HG03095 (cell line): Measurements from ENCODE around the gene SUPT3H.

Experiments used
- ATAC-seq: cut with Tn5 transposase; IDR thresholded peaks from one replicate; pipeline ENCODE4 v1.9.1; 2021; ENCODE audit warnings: moderate library complexity; ENCODE audit not compliant: unreplicated experiment

SUPT3H gene

GRCh38 chr6:45265246-45265645, 112.5 kb downstream of the SUPT3H start:
- no peak for ATAC-seq

DNA sequence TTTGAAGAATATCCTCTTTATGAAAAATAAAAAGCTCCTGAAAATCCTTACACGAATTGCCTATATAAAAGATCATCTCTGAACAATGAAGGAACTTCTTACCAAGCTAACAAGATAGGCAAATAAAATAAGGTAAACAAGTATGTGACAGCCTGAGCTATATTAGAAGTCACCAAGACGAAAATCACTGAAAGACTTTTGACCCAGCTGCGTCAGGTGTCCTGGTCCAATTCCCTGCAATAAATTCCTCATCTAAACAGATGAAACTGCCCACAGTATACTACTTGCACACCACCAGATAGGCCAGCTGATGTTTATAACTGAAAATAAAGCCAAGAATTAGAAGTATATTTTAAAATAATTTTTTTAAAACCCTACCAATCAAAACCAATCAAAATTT, 117.0 kb downstream of the SUPT3H start:
- no peak for ATAC-seq

GRCh38 chr6:45256697-45257695, 120.7 kb downstream of the SUPT3H start:
- no peak for ATAC-seq

GRCh38 chr6:45255434-45255833, 122.3 kb downstream of the SUPT3H start:
- no peak for ATAC-seq

DNA sequence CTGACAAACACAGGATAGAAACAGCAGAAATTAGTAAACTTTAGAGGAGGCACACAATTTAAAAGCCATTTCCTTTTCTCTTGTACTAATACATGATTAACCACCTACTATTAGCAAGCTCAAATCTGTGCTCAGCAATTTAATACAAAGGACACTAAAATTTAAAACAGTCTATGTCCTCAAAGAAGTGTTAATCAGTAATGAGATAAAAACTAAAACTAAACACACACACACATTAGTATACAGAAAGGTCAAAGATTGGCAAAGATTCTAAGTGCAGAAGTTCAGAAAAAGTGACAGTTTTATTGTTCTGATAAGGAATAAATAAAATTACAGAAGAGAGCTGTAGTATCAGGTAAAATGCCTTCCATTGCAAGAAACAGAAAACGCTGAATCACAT, 123.5 kb downstream of the SUPT3H start:
- no peak for ATAC-seq

GRCh38 chr6:45253453-45253852, 124.3 kb downstream of the SUPT3H start:
- no peak for ATAC-seq

- no peak for ATAC-seq
These were observed 146.1 kb downstream of the SUPT3H start for GRCh38 chr6:45231660-45232059.

GRCh38 chr6:45229416-45229815, 148.3 kb downstream of the SUPT3H start:
- no peak for ATAC-seq

DNA sequence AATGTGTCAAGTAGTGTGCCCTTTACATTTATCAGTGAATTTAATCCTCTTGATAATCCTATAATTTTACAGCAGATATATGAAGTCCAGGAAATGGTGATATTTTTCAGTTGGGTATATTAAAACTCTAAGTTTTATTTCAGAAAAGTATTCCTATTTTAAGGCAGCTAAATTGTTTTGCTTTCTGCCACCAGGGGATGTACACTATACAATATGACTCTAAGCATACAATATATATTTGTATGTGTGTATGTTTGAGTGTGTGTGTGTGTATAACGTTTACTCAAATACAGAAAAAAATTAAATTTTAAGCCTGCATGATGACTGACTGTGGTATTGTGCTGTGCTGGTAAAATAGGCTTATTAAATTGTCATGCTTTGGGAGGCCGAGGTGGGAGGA, 151.7 kb downstream of the SUPT3H start:
- ATAC-seq = no peak

GRCh38 chr6:45222380-45222779, 155.4 kb downstream of the SUPT3H start:
- no peak for ATAC-seq

GRCh38 chr6:45215759-45216158, 162.0 kb downstream of the SUPT3H start:
- ATAC-seq = no peak

DNA sequence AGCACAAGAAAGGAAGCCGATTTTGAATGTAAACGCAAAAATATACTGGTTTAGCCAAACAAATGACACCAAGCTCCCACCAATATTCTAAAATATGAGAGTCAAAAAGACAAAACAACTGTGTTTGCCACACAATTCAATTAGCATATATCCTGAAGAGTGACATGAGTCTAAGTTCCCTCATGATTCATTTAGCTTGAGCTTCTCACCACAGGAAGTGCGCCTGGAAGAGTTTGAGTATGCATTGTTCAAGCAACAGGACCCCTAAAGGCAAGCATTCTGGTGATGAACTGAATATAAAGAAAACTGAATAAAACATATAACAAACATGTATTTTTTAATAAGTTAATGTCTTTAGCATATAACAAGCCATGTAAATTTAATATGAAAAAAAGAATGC, 164.8 kb downstream of the SUPT3H start:
- ATAC-seq = no peak

DNA sequence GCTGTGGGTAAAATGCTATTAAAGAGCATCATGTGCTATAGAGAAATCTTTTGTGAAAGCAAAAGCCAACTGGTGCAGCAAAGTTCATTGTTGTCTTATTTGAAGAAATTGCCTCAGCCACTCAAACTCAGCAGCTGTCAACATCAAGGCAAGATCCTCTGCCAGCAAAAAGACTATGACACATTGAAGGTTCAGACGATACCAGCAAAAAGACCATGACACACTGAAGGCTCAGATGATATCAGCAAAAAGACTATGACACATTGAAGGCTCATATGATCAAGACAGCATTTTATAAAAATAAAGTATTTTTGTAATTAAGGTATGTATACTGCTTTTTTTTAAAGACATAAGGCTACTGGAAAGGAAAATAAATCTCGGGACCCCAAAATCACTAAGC, 168.0 kb downstream of the SUPT3H start:
- no peak for ATAC-seq

DNA sequence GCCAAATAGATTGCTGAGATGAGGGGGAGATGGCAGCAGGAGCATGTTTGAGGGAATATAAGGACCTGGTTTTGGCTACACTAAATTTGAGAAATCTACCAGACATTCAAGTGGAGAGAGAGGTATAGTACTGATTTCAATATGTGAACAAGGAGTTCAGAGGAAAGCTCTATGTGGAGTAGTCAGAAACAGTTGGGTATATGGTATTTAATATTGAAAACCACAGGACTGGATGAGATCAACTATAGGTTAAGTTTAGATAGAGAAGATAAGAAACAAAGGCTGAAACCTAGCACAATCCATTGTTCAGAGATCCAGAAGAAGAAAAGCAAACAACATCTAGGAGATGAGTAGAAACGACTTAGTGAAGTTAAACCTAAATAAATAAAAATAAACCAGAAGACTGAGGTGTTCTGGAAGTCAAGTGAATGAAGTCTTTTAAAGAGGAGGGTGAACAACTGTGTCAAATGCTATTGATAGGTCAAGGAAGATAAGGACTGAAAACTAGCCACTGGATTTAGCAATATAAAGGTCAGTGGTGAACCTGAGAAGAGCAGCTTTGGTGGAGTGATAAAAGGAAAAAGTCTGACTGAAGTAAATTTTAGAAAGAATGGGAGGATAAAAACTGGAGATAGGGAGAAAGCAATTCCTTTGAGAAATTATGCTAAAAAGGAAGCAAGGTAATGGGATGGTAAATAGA, 170.8 kb downstream of the SUPT3H start:
- no peak for ATAC-seq

DNA sequence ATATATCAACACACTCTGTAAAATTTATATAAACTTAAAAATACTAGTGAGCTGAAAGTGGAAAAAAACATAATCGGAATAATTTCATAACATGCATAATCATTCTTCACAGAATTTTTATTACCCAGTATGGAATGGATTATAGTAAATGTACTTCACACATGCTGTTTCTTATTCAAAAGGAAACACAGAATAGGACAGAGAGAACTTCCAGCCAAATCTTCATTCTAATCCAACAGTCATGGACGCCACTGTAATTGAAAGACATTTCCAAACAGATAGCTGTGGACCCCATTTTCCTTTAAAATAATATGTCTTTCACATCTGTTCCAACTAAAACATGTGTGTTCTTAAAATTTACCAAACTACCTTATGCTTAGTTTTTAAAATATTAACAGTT, 176.2 kb downstream of the SUPT3H start:
- no peak for ATAC-seq

DNA sequence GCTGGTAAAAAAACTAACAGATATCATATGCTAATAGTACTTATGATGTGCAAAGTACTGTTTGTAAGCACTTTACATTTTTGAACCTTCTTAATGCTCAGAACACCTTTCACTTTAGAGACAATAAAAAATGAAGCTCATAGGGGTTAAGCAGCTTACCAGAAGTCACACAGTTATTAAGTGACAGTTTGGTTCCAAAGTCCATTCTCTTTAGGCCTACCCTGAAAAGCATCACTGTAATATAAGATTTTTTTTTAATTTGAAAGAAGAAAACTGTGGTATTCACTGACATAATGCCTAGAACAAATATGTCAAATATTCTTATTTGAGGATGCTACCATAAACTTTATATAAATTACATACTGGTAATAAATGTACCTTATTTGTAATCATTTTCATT, 177.2 kb downstream of the SUPT3H start:
- no peak for ATAC-seq

DNA sequence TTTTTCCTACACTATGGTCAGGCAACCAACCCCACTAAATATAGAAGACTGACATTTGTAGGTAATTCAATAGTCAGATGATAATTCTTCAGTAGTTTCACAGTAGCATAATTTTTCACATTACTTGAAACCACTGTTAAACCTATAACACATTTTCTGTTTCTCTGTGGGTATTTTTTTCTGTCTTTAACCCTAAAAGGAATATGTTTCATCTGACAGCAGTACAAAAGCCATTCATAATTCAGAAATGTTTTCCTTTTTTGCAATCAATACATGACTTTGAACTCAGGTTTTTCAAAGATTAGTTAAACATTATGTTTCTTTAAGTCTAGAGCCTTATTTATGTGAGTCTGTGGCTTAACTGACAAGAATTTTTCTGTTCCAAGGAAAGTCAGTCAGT, 178.2 kb downstream of the SUPT3H start:
- ATAC-seq = no peak

- ATAC-seq = no peak
These were observed 181.6 kb downstream of the SUPT3H start for GRCh38 chr6:45196121-45196520.

GRCh38 chr6:45195137-45195536, 182.6 kb downstream of the SUPT3H start:
- ATAC-seq = no peak

GRCh38 chr6:45192556-45192955, 185.2 kb downstream of the SUPT3H start:
- no peak for ATAC-seq

DNA sequence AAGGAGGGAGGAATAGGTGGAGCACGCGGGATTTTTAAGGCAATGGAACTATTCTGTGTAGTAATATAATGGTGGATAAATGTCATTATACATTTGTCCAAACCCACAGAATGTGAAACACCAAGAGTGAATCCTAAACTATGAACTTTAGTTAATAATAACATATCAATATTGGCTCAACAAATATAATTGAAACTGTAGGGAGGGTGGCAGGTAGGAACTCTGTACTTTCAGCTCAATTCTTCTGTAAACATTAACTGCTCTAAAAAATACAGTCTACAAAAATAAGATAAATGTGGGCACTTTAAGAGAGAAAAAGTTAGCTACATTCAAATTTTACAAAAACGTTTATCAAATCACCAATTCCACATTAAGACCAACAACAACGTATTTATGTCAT, 186.3 kb downstream of the SUPT3H start:
- ATAC-seq = no peak

DNA sequence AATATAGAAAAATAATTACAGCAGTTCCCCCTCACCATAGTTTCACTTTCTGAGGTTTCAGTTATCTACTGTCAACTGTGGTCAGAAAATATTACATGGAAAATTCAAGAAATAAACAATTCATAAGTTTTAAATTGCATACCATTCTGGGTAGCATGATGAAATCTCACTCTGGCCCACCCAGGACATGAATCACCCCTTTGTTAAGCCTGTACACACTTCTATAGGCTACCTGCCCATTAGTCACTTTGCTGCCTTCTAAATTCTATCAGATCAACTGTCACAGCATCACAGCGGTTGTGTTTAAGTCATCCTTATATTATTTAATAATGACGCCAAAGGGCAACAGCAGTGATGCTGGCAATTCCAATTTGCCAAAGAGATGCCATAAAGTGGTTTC, 189.9 kb downstream of the SUPT3H start:
- no peak for ATAC-seq
